HG03469 (cell line): ENCODE data around the gene HTRA3.

Experiments
- ATAC-seq: cut with Tn5 transposase; IDR thresholded peaks from one replicate; pipeline ENCODE4 v1.9.1; 2021; ENCODE audit warnings: mild to moderate bottlenecking, moderate library complexity, moderate number of reproducible peaks; ENCODE audit not compliant: unreplicated experiment

The HTRA3 gene

DNA sequence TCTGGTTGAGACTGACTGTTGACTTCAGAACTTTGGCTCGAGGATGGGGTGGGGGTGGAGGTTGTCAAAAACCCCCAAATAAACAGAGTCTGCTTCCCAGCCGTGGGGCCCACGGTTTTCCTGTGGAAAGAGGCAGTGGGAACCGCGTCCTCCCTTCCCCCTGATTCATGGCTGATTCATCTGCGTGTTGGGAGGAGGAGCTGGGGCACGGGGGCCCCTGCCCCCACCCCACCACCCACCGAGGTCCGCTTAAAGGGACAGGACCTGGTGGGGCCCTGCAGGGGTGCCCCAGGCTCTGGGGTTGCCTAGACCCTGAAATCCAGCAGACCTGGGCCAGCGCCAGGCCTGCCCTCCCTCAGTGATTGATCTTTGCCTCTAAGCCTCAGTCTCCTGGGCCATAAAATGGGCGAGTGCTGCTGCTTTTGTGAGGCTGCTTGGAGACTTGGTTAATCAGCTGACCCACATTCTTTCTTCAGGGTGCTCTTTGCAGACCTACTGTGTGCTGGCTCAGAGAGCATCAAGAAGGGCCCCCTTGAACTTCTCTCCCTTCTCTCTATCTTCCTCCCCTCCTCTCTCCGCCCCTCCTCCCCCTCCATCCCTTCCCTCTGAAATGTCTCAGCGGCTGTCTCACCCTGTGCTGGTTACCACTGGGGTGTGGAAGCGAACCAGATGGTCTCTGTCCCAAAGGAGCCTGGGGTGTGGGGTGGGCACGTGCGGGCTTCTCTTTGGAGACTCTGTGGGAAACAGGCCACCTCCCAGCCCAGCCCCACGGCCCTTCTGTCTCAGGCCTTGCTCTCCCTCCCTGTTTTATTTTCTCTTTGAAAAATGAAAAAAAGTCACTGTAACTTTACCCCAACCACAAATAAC lies 9.1 kb downstream of the HTRA3 start:
- no peak for ATAC-seq

- no peak for ATAC-seq
Observed at GRCh38 chr4:8279321-8280157, 10.0 kb downstream of the HTRA3 start.

DNA sequence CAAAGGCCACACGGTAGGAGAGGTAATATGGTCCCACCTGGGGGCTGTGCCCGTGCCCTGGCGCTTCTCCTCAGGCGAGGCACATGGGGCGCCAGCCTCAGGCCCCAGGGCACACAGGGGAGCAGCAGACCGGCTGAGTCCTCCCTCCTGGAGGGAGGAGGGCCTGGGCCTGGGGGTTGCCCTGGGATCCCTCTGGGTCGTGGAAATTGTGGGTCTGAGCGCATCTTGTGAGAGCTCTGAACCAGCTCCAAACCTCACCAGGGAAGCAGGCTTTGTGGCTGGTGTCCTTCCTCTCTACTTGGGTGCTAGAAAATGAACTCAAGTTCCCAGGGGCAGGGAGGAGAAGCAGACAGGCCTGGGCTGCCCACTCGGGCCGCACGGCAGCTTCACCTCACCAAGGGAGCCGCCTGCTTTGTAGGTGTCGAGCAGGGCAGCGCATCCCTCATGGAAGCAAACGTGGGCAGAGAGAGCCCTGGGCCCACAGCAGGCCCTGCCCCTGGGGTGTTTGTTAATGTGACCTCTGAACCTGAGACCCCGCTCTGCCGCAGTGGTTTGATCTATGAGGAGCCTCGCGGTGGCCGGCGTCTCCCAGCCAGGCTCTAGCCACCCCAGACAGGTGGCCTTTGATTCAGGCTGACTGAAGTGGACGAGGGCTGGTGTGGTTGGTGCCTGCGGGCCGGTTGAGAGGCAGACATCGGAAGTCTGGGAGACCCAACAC lies 10.8 kb downstream of the HTRA3 start:
- no peak for ATAC-seq

DNA sequence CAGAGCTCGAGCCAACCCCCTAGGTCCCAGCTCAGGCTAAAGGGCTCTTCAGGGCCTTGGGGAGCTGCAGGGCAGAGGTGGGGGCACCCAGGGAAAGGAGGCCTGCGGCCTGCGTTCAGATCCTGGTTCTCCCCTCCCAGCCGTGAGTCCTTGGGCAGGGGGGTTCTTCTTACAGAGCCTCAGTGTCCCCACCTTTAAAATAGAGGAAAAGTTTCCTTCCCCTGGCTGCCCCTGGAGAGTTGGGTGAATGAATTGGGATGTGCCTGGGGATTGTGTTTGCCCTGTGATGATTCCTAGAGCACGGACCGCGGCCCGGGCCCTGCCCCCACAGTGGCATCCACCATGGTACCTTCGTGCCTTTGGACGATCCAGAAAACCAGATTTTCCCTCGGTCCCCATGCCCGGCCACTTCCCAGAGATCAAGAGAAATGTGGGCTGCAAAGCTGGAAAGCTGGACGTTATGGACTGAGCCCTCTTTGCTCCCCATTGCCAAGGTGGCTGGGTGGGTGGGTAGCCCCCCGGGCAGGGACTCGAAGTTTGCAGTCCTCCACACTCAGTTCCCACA lies 11.4 kb downstream of the HTRA3 start:
- ATAC-seq = no peak

- ATAC-seq = no peak
Observed at GRCh38 chr4:8281519-8282133, 12.1 kb downstream of the HTRA3 start.

- no peak for ATAC-seq
Observed at GRCh38 chr4:8282134-8282641, 12.6 kb downstream of the HTRA3 start.

DNA sequence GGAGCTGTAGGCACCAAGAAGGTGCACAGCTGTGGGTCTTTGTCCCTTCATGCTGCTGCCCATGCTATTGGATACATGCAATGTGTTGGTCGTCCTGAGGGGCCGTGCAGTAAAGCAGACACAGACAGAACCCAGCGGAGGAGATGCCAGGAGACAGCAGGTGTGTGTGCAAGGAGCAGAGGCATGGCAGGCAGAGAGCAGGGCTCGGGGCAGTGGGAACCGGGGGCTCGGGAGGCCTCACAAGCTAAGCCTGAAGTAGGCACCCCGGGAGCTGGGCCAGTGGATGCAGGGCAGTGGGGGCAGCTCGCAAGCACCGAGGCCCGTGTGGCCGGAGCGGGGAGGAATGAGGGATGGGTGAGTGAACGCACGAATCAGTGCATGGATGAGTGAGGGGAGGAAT lies 13.2 kb downstream of the HTRA3 start:
- ATAC-seq = no peak

DNA sequence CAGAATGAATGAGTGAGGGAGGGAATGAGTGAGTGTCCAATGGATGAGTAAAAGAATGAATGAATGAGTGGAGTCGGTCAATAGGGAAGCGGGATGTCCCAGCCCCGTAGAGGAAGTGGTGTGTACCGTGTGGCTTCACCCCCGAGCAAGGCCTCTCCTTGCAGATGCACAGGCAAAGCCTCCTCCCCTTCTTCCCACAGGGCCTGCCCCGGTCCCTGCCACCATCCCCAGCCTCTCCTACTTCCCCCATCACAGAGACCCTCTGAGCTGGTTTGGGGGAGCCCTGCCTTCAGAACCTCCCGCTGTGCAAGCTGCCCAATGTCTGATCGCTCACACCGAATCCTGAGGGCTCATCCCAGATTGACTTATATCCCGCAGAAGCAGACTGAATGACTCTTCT lies 13.6 kb downstream of the HTRA3 start:
- no peak for ATAC-seq

- no peak for ATAC-seq
Observed at GRCh38 chr4:8283631-8284121, 14.1 kb downstream of the HTRA3 start.

GRCh38 chr4:8284391-8284790 lies 14.8 kb downstream of the HTRA3 start:
- ATAC-seq = no peak

- ATAC-seq = no peak
Observed at GRCh38 chr4:8285143-8285975, 15.8 kb downstream of the HTRA3 start.

GRCh38 chr4:8285976-8286718 lies 16.6 kb downstream of the HTRA3 start:
- no peak for ATAC-seq

GRCh38 chr4:8286719-8287342 lies 17.3 kb downstream of the HTRA3 start:
- ATAC-seq = no peak

GRCh38 chr4:8287343-8288280 lies 18.1 kb downstream of the HTRA3 start:
- ATAC-seq = no peak

GRCh38 chr4:8289151-8289750 lies 19.7 kb downstream of the HTRA3 start:
- ATAC-seq = no peak

DNA sequence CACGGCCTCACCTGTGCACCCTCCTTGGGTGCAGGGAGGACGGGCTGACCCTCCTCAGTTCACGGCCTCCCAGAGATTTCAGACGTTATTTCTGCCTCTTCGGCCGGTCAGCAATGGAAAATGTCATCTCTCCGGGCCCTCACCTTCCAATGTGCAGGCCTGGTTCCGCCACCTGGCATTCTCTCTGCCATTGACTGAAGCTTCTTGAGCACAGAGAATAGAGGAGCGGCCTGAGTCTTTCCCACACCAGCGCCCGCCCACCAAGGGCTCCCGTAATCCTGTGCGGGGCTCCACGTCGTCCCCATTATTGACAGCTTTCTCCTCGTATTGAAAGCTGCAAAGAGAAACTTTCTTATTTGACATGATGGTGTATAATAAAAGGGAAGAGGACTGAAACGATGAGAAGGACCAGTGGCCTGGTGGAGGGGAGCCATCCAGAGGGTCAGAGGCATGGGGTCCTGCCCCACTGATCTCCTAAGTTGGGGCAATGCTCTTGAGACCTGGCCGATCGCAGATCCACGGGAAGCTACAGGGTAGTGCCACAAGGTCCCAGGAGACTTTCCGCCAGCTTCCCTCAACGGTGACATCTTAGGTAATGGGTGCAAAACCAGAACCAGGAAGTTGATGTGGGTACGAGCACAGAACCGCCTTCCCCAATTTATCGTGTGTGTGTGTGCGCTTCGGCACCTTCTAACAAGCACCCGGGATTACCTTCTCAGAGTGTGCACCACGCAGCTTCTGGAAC lies 20.6 kb downstream of the HTRA3 start:
- no peak for ATAC-seq
